ENCODE measurements around the gene PRKD3. TPM values are rescaled to one million over a fixed set of nuclear protein-coding genes. Genes with fewer than 3 reads are reported as not detected.

PRKD3 gene
- total and polyA plus RNA-seq, 9 of the 15 experiments (the other 6 are each of a cell fraction or from before 2014, with no cell fraction given) = 4.7 to 26.7 (median 17.0) TPM

DNA sequence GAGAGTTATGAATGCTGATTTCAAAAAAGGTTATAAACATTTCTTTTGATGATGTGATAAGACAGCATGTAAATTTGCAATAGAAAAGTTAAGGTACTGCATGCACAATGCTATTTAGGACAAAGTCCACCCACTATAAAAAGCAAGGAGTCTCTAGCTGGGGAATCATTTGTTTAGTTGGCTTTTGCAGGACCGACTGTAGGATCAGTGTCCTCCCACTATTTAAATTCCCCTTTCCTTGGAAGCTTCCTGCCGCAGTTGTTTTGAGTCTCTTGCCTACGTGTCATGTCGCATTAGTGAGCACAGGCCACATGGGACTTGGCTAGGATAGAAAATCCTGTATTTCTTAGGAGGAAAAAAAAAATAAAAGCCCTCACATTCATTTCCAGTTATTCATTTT lies 32.9 kb upstream of the PRKD3 start:
- no TSS peak for BruUV-seq (replicated peaks)
- Histone ChIP-seq H4K20me1 (replicated peaks; ENCODE audit: control insufficient read depth, insufficient read depth, low read length) (no peaks in the 10 kb centered on the region), H3K4me3 (no peak overlapping the region), H3K27ac (ENCODE audit: extremely low read depth, low read depth, low read length) (no peak overlapping the region), H2AFZ (ENCODE audit: low read depth, low read length) (no peak overlapping the region), H3K9me3 (replicated peaks; ENCODE audit: control insufficient read depth, insufficient read depth, low read depth, low read length) (no peaks in the 10 kb centered on the region), H3K9me1 (ENCODE audit: control insufficient read depth, insufficient read depth, low read length) (no peaks in the 10 kb centered on the region), H3K4me2 (ENCODE audit: insufficient read depth, low read length) (no peak overlapping the region), H3K4me1 (replicated peaks in 1 of 2; ENCODE audit: control insufficient read depth in 2 of 2, insufficient read depth in 2 of 2, low read length in 2 of 2) (no peaks in the 10 kb centered on the region), H3K27me3 (ENCODE audit: control insufficient read depth in 2 of 2, insufficient read depth in 2 of 2, low read length in 2 of 2) (peaks cover 21 to 35% of the 10 kb centered on the region in 2 experiments), H3K9ac (ENCODE audit: insufficient read depth in 1 of 2, low read depth in 2 of 2, low read length in 2 of 2) (no peak overlapping the region), H3K79me2 (ENCODE audit: control insufficient read depth, insufficient read depth, low read length) (no peaks in the 10 kb centered on the region), H3K36me3 (ENCODE audit: control insufficient read depth, insufficient read depth, low read length) (no peaks in the 10 kb centered on the region)
- ATAC-seq (no peak), DNase-seq (ENCODE audit: extremely low read depth in 1 of 4, low spot score in 3 of 4) (no peak), FAIRE-seq (no peak)
- CTCF ChIA-PET (ENCODE audit: low intra/inter-chr PET ratio) = no interaction called here
- in situ Hi-C loops (cut with MboI) = no loop called here
- TF ChIP-seq ZNF24 (IDR thresholded peaks at IDR 0.05) (no peak), SMARCC2 (IDR thresholded peaks at IDR 0.05; ENCODE audit: low read depth) (no peak), HEY1 (CRISPR knock-in tag; IDR thresholded peaks at IDR 0.05; ENCODE audit: borderline replicate concordance) (no peak), IFI16 (CRISPR knock-in tag; IDR thresholded peaks at IDR 0.05) (no peak), LARP7 (IDR thresholded peaks at IDR 0.05) (no peak), MEF2A (IDR thresholded peaks at IDR 0.05; ENCODE audit: control insufficient read depth, low read depth, low read length) (no peak), ZFX (CRISPR knock-in tag; IDR thresholded peaks at IDR 0.05) (no peak), CLOCK (CRISPR knock-in tag; IDR thresholded peaks at IDR 0.05; ENCODE audit: borderline replicate concordance) (no peak), STAG1 (CRISPR knock-in tag; IDR thresholded peaks at IDR 0.05; ENCODE audit: borderline replicate concordance) (no peak), TCF3 (CRISPR knock-in tag; IDR thresholded peaks at IDR 0.05) (no peak), ZNF121 (CRISPR knock-in tag; conservative IDR thresholded peaks at IDR 0.05) (no peak), KDM5B (IDR thresholded peaks at IDR 0.05; ENCODE audit: insufficient replicate concordance, low read depth, low read length) (no peak), KLF1 (tag; IDR thresholded peaks at IDR 0.05) (no peak), TAF15 (IDR thresholded peaks at IDR 0.05; ENCODE audit: low read depth, low read length) (no peak)
- TF ChIP-seq, protein P1, sequence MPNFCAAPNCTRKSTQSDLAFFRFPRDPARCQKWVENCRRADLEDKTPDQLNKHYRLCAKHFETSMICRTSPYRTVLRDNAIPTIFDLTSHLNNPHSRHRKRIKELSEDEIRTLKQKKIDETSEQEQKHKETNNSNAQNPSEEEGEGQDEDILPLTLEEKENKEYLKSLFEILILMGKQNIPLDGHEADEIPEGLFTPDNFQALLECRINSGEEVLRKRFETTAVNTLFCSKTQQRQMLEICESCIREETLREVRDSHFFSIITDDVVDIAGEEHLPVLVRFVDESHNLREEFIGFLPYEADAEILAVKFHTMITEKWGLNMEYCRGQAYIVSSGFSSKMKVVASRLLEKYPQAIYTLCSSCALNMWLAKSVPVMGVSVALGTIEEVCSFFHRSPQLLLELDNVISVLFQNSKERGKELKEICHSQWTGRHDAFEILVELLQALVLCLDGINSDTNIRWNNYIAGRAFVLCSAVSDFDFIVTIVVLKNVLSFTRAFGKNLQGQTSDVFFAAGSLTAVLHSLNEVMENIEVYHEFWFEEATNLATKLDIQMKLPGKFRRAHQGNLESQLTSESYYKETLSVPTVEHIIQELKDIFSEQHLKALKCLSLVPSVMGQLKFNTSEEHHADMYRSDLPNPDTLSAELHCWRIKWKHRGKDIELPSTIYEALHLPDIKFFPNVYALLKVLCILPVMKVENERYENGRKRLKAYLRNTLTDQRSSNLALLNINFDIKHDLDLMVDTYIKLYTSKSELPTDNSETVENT (CRISPR knock-in tag; IDR thresholded peaks at IDR 0.05) = no peak
- TF ChIP-seq, protein P2, sequence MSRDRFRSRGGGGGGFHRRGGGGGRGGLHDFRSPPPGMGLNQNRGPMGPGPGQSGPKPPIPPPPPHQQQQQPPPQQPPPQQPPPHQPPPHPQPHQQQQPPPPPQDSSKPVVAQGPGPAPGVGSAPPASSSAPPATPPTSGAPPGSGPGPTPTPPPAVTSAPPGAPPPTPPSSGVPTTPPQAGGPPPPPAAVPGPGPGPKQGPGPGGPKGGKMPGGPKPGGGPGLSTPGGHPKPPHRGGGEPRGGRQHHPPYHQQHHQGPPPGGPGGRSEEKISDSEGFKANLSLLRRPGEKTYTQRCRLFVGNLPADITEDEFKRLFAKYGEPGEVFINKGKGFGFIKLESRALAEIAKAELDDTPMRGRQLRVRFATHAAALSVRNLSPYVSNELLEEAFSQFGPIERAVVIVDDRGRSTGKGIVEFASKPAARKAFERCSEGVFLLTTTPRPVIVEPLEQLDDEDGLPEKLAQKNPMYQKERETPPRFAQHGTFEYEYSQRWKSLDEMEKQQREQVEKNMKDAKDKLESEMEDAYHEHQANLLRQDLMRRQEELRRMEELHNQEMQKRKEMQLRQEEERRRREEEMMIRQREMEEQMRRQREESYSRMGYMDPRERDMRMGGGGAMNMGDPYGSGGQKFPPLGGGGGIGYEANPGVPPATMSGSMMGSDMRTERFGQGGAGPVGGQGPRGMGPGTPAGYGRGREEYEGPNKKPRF (IDR thresholded peaks at IDR 0.05; ENCODE audit: low read depth, low read length) = no peak
- POLR2A ChIA-PET = no interaction called here
- intact Hi-C loops (cut with micrococcal nuclease) = no loop called here
- WGBS (ENCODE audit: insufficient coverage, low coverage, missing lambda C conversion rate) = 4% methylated on average over 4 of the region's 4 CpGs
